IMR-90 (cell line): ENCODE measurements around the gene TM9SF4. TPM values are rescaled to one million over a fixed set of nuclear protein-coding genes. Genes with fewer than 3 reads are reported as not detected.

Source experiments
- ATAC-seq: fragments of 200-7000 bp; cut with Tn5 transposase; 2 replicates; pipeline ENCODE4 v1.9.1; 2020; ENCODE audit warnings: low read depth, mild to moderate bottlenecking, moderate library complexity
- BruUV-seq: library from RNA; stranded (reverse); fragments of 400-500 nt; replicated peaks from 2 replicates; lab custom pipeline; 2021; lab: Mats Ljungman, UMichigan
- CTCF ChIA-PET: fragments of 300-600 bp; formaldehyde crosslinking; extraction: SDS; loops from one replicate; lab custom pipeline; 2021; ENCODE audit warnings: antibody characterized with exemption; lab: Yijun Ruan, JAX
- POLR2A ChIA-PET: fragments of 300-600 bp; sonication (Branson Sonifier 250); formaldehyde crosslinking; loops from one replicate; lab custom pipeline; 2022; ENCODE audit warnings: antibody characterized with exemption; ENCODE audit not compliant: unreplicated experiment; lab: Charles Lee
- DNase-seq: peaks from one replicate; pipeline ENCODE4 v3.0.0; 2013
- H2AFZ ChIP-seq: replicated peaks from 2 replicates; pipeline ENCODE3; 2013; ENCODE audit warnings: low read length, mild to moderate bottlenecking; ENCODE audit not compliant: poor library complexity
- H2AK5ac ChIP-seq: 2 replicates; pipeline ENCODE4 v1.6.1; 2013; ENCODE audit warnings: low read depth, low read length, inconsistent platforms
- H2AK9ac ChIP-seq: replicated peaks from 2 replicates; pipeline ENCODE3; 2013; ENCODE audit warnings: mild to moderate bottlenecking, low read depth, low read length, moderate library complexity; ENCODE audit not compliant: poor library complexity
- H2BK120ac ChIP-seq: 2 replicates; pipeline ENCODE4 v1.6.1; 2013; ENCODE audit warnings: low read depth, low read length, inconsistent platforms
- H2BK15ac ChIP-seq: 3 replicates; pipeline ENCODE4 v1.6.1; 2013; ENCODE audit warnings: low read depth, low read length, inconsistent platforms
- H2BK20ac ChIP-seq: 2 replicates; pipeline ENCODE4 v1.6.1; 2013; ENCODE audit warnings: low read depth, mild to moderate bottlenecking, inconsistent platforms, low read length, moderate library complexity
- H2BK5ac ChIP-seq: 2 replicates; pipeline ENCODE4 v1.6.1; 2013; ENCODE audit warnings: mild to moderate bottlenecking, low read depth, low read length, inconsistent platforms; ENCODE audit not compliant: poor library complexity, severe bottlenecking
- H3K14ac ChIP-seq: replicated peaks from 2 replicates; pipeline ENCODE4 v1.6.1; 2013; ENCODE audit warnings: low read depth, low read length, inconsistent platforms
- H3K18ac ChIP-seq: 2 replicates; pipeline ENCODE4 v1.6.1; 2013; ENCODE audit warnings: low read depth, low read length, control low read depth
- H3K23ac ChIP-seq: 2 replicates; pipeline ENCODE4 v1.6.1; 2013; ENCODE audit warnings: low read depth, low read length, inconsistent platforms
- H3K27ac ChIP-seq: 2 replicates; pipeline ENCODE4 v1.5.1; 2013; ENCODE audit warnings: mild to moderate bottlenecking, control low read depth, low read length; ENCODE audit not compliant: insufficient read depth
- H3K27me3 ChIP-seq: 2 replicates; pipeline ENCODE4 v1.6.1; 2013; ENCODE audit warnings: low read length; ENCODE audit not compliant: control insufficient read depth, insufficient read depth
- H3K36me3 ChIP-seq: 2 replicates; pipeline ENCODE4 v1.6.1; 2013; ENCODE audit warnings: low read length, mixed read lengths; ENCODE audit not compliant: control insufficient read depth, insufficient read depth
- H3K4ac ChIP-seq: 2 replicates; pipeline ENCODE4 v1.6.1; 2013; ENCODE audit warnings: low read depth, low read length, inconsistent platforms
- H3K4me1 ChIP-seq: 2 replicates; pipeline ENCODE4 v1.6.1; 2013; ENCODE audit warnings: low read length, mixed read lengths; ENCODE audit not compliant: control insufficient read depth, insufficient read depth
- H3K4me2 ChIP-seq: 2 replicates; pipeline ENCODE4 v1.6.1; 2013; ENCODE audit warnings: low read depth, mild to moderate bottlenecking, control low read depth, low read length, moderate library complexity
- H3K4me3 ChIP-seq: 2 replicates; pipeline ENCODE4 v1.5.1; 2013; ENCODE audit warnings: low read depth, mild to moderate bottlenecking, control low read depth, low read length, moderate library complexity; ENCODE audit not compliant: insufficient read depth
- H3K56ac ChIP-seq: 2 replicates; pipeline ENCODE4 v1.6.1; 2013; ENCODE audit warnings: low read length, inconsistent platforms; ENCODE audit not compliant: insufficient read depth; ENCODE audit errors: extremely low read depth
- H3K79me1 ChIP-seq, 2 experiments: 2 replicates each; pipeline ENCODE4 v1.6.1; 2013; ENCODE audit warnings: low read length in 2 of 2, inconsistent platforms in 1 of 2, low read depth in 1 of 2
- H3K9ac ChIP-seq: 2 replicates; pipeline ENCODE4 v1.6.1; 2013; ENCODE audit warnings: low read depth, low read length, control low read depth
- H3K9me1 ChIP-seq: 2 replicates; pipeline ENCODE4 v1.6.1; 2013; ENCODE audit warnings: low read length, inconsistent platforms; ENCODE audit not compliant: insufficient read depth
- H3K9me3 ChIP-seq: 2 replicates; pipeline ENCODE4 v1.6.1; 2013; ENCODE audit warnings: low read length; ENCODE audit not compliant: control insufficient read depth, insufficient read depth
- H4K20me1 ChIP-seq: 2 replicates; pipeline ENCODE4 v1.6.1; 2013; ENCODE audit warnings: low read length, inconsistent platforms; ENCODE audit not compliant: insufficient read depth
- H4K5ac ChIP-seq: 2 replicates; pipeline ENCODE4 v1.6.1; 2013; ENCODE audit warnings: mild to moderate bottlenecking, low read depth, low read length, control low read depth
- H4K8ac ChIP-seq, 2 experiments: 2 replicates each; pipeline ENCODE4 v1.6.1; 2013; ENCODE audit warnings: low read depth in 2 of 2, low read length in 2 of 2, control low read depth in 1 of 2, inconsistent platforms in 1 of 2
- H4K91ac ChIP-seq: 2 replicates; pipeline ENCODE4 v1.6.1; 2013; ENCODE audit warnings: low read depth, low read length, inconsistent platforms; ENCODE audit not compliant: insufficient read depth
- BHLHE40 ChIP-seq: fragments of 150-350 bp; IDR thresholded peaks from 2 replicates; pipeline ENCODE4 v1.6.1; 2016; ENCODE audit warnings: mild to moderate bottlenecking, low read depth, low read length
- FOS ChIP-seq: fragments of 150-350 bp; IDR thresholded peaks from 2 replicates; pipeline ENCODE4 v1.6.1; 2016; ENCODE audit warnings: low read depth, low read length
- RAD21 ChIP-seq: IDR thresholded peaks from 2 replicates; pipeline ENCODE4 v1.6.1; 2012; ENCODE audit warnings: low read length, improper control_type of control experiment
- RFX5 ChIP-seq: IDR thresholded peaks from 2 replicates; pipeline ENCODE4 v1.8.0; 2012; ENCODE audit warnings: low read depth, mild to moderate bottlenecking, low read length, moderate library complexity
- SMC3 ChIP-seq: fragments of 150-350 bp; IDR thresholded peaks from 2 replicates; pipeline ENCODE4 v1.6.1; 2016; ENCODE audit warnings: low read depth, mild to moderate bottlenecking, antibody characterized with exemption, low read length, moderate library complexity
- WGBS, 2 experiments: methylation state at CpG; one replicate each; pipeline versions ENCODE4 v1.1.5 to v1.1.7; 2013; ENCODE audit warnings: missing lambda C conversion rate in 2 of 2; ENCODE audit not compliant: insufficient read length in 1 of 2; ENCODE audit errors: extremely low coverage in 2 of 2; 5-methylcytosine and 5-hydroxymethylcytosine counted together
- dilution Hi-C: fragments of 300-500 bp; cut with HindIII; formaldehyde crosslinking; loops from one replicate; pipeline ENCODE4 v1.14.3; 2018; ENCODE audit warnings: low sequenced_read_pairs; ENCODE audit not compliant: unreplicated experiment
- in situ Hi-C: fragments of 300-500 bp; cut with MboI; formaldehyde crosslinking; loops from 3 replicates; pipeline ENCODE4 v1.14.3; 2019; ENCODE audit warnings: low sequenced_read_pairs, inconsistent platforms, mixed read lengths
- intact Hi-C: fragments of 100-400 bp; cut with micrococcal nuclease; formaldehyde crosslinking; loops from 2 replicates; pipeline ENCODE4 v1.10.0; 2022
- polyA plus RNA-seq, 3 experiments: library from polyadenylated mRNA; depleted of rRNA; stranded (reverse); fragments of >200 nt; gene quantifications; 2 replicates each; pipeline ENCODE4 v1.2.3, GENCODE V29; 2012; ENCODE audit warnings: low replicate concordance in 1 of 3
- total RNA-seq: library from RNA; depleted of rRNA; stranded (reverse); fragments of >200 nt; gene quantifications from 2 replicates; pipeline ENCODE4 v1.2.3, GENCODE V29; 2012
- TF ChIP-seq, protein P1 (sequence below): conservative IDR thresholded peaks from 2 replicates; pipeline ENCODE4 v1.5.1; 2012; ENCODE audit warnings: mild to moderate bottlenecking, low read depth, low read length, improper control_type of control experiment

TM9SF4 gene
- total and polyA plus RNA-seq, 2 of the 4 experiments (the other 2 are of a cell fraction): 35.3 to 59.1 TPM

DNA sequence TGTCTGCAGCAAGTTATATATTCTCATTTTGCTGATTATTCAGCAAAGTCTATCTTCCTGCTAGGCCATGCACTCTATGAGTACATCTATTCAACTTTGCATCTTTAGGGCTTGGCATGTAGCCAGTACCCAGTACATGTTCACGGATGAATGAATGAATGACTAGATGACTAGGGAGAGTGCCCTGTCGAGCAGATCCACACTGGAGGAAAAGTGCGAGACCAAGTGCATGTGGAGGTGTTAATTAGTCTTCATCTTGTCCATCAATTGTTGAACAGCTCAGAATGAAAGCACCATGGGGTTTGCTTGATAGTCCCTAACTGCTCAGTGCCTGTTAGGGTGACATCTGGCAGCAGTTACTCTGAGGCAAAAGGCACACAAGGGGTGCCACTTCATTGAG lies 30.4 kb downstream of the TM9SF4 start:
- in situ Hi-C loops (no loop called here), intact Hi-C loops (no loop called here), dilution Hi-C loops (no loop called here)
- no peak overlapping the region for H3K27ac ChIP-seq
- peaks cover 2% of the 10 kb centered on the region for H3K4me1 ChIP-seq
- ChIA-PET CTCF (no interaction called here), POLR2A (no interaction called here)
- H2BK5ac ChIP-seq: no peak overlapping the region
- no peak overlapping the region for H4K8ac ChIP-seq
- H3K56ac ChIP-seq: no peak overlapping the region
- DNase-seq: no peak
- no peak for ATAC-seq
- no peak overlapping the region for H3K9ac ChIP-seq
- no peaks in the 10 kb centered on the region for H3K9me3 ChIP-seq
- H2AK5ac ChIP-seq: no peak overlapping the region
- no peak overlapping the region for H3K4me2 ChIP-seq
- no TSS peak for BruUV-seq
- H3K23ac ChIP-seq: no peak overlapping the region
- peaks cover 69% of the 10 kb centered on the region for H3K36me3 ChIP-seq
- no peaks in the 10 kb centered on the region for H3K27me3 ChIP-seq
- H3K14ac ChIP-seq: no peak overlapping the region
- no peak overlapping the region for H4K91ac ChIP-seq
- no peak overlapping the region for H2AFZ ChIP-seq
- H3K4ac ChIP-seq: no peak overlapping the region
- no peak overlapping the region for H3K4me3 ChIP-seq
- no peak overlapping the region for H2BK120ac ChIP-seq
- WGBS, 2 experiments: 100% methylated on average over 3 of the region's 3 CpGs; no CpG with 5 or more reads in 1 of the 2 experiments
- H3K9me1 ChIP-seq: peaks cover 19% of the 10 kb centered on the region
- no peak overlapping the region for H4K5ac ChIP-seq
- no peak overlapping the region for H2BK20ac ChIP-seq
- H2AK9ac ChIP-seq: no peak overlapping the region
- H3K79me1 ChIP-seq: peaks cover 27 to 54% of the 10 kb centered on the region in 2 experiments
- H2BK15ac ChIP-seq: no peak overlapping the region
- peaks cover 32% of the 10 kb centered on the region for H4K20me1 ChIP-seq
- no peak overlapping the region for H3K18ac ChIP-seq
- TF ChIP-seq SMC3 (no peak), RAD21 (no peak), RFX5 (no peak), FOS (no peak), BHLHE40 (no peak)
- TF ChIP-seq, protein P1, sequence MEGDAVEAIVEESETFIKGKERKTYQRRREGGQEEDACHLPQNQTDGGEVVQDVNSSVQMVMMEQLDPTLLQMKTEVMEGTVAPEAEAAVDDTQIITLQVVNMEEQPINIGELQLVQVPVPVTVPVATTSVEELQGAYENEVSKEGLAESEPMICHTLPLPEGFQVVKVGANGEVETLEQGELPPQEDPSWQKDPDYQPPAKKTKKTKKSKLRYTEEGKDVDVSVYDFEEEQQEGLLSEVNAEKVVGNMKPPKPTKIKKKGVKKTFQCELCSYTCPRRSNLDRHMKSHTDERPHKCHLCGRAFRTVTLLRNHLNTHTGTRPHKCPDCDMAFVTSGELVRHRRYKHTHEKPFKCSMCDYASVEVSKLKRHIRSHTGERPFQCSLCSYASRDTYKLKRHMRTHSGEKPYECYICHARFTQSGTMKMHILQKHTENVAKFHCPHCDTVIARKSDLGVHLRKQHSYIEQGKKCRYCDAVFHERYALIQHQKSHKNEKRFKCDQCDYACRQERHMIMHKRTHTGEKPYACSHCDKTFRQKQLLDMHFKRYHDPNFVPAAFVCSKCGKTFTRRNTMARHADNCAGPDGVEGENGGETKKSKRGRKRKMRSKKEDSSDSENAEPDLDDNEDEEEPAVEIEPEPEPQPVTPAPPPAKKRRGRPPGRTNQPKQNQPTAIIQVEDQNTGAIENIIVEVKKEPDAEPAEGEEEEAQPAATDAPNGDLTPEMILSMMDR: no peak
